Ectodermal cell (in vitro differentiated cells): ENCODE results near the gene GRAMD1A.
"Not testable (repeated sequence)": the region's sequence is repeated elsewhere in the genome, so short reads cannot be mapped to it uniquely, and the experiment has no call there.

Source experiments
- H3K27ac ChIP-seq: 2 replicates; pipeline ENCODE4 v1.7.0; 2013; ENCODE audit warnings: mild to moderate bottlenecking, low read depth, low read length; ENCODE audit not compliant: insufficient read depth, poor library complexity, severe bottlenecking
- H3K27me3 ChIP-seq: 2 replicates; pipeline ENCODE4 v1.7.0; 2013; ENCODE audit warnings: mild to moderate bottlenecking, low read length; ENCODE audit not compliant: insufficient read depth, control insufficient read depth, poor library complexity, severe bottlenecking
- H3K36me3 ChIP-seq: one replicate; pipeline ENCODE4 v1.7.0; 2013; ENCODE audit warnings: low read length; ENCODE audit not compliant: control insufficient read depth, insufficient read depth
- H3K4me1 ChIP-seq: one replicate; pipeline ENCODE4 v1.7.0; 2013; ENCODE audit warnings: low read length; ENCODE audit not compliant: control insufficient read depth, insufficient read depth
- H3K4me3 ChIP-seq: 2 replicates; pipeline ENCODE4 v1.7.0; 2013; ENCODE audit warnings: low read depth, low read length, control low read depth; ENCODE audit not compliant: insufficient read depth
- H3K9me3 ChIP-seq: 2 replicates; pipeline ENCODE4 v1.7.0; 2013; ENCODE audit warnings: mild to moderate bottlenecking, low read length, moderate library complexity; ENCODE audit not compliant: control insufficient read depth
- WGBS, 2 experiments: methylation state at CpG; one replicate each; pipeline ENCODE4 v1.1.7; 2013; ENCODE audit warnings: missing lambda C conversion rate in 2 of 2; 5-methylcytosine and 5-hydroxymethylcytosine counted together

The GRAMD1A gene

DNA sequence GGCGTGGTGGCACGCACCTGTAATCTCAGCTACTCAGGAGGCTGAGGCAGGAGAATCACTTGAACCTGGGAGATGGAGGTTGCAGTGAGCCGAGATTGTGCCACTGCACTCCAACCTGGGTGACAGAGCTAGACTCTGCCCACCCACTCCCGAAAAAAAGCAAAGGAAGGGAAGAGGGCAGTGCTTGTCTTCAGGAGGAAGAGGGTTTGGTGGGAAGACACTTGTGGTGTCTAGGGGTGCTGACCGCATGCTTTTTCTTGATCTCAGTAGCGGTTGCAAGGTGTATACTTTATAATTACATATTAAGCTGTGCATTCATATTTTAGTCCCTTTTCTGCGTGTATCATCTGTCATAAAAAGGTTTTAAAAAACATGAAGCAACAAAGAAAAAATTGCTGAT lies 7.5 kb upstream of the GRAMD1A start:
- not testable (repeated sequence) for H3K9me3 ChIP-seq, H3K27ac ChIP-seq, H3K36me3 ChIP-seq, H3K27me3 ChIP-seq, H3K4me3 ChIP-seq, H3K4me1 ChIP-seq
- WGBS, 2 experiments, result 90 to 95% methylated on average over 5 to 6 of the region's 7 CpGs

DNA sequence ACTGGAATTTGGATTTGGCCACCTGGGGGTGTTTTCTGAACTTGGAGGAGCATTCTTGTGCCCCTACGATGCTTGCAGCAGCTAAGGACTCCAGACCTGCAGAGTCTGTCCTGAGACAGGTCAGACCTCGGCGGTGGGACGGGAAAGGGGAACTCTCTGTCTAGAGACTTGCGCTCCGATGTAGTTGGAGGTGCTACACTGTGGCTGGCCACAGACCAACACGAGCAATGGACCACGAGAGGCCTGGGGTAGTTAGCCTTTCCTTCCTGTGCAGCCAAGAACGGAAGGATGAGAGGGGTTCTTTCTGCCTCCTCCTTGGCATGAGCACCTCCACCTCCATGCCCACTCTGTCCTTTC lies 5.9 kb upstream of the GRAMD1A start:
- no peak overlapping the region for H3K4me3 ChIP-seq
- H3K27ac ChIP-seq, result no peak overlapping the region
- no peaks in the 10 kb centered on the region for H3K27me3 ChIP-seq
- H3K9me3 ChIP-seq, result no peaks in the 10 kb centered on the region
- 88 to 90% methylated on average over 9 of the region's 9 CpGs for WGBS, 2 experiments
- no peaks in the 10 kb centered on the region for H3K4me1 ChIP-seq
- no peaks in the 10 kb centered on the region for H3K36me3 ChIP-seq

DNA sequence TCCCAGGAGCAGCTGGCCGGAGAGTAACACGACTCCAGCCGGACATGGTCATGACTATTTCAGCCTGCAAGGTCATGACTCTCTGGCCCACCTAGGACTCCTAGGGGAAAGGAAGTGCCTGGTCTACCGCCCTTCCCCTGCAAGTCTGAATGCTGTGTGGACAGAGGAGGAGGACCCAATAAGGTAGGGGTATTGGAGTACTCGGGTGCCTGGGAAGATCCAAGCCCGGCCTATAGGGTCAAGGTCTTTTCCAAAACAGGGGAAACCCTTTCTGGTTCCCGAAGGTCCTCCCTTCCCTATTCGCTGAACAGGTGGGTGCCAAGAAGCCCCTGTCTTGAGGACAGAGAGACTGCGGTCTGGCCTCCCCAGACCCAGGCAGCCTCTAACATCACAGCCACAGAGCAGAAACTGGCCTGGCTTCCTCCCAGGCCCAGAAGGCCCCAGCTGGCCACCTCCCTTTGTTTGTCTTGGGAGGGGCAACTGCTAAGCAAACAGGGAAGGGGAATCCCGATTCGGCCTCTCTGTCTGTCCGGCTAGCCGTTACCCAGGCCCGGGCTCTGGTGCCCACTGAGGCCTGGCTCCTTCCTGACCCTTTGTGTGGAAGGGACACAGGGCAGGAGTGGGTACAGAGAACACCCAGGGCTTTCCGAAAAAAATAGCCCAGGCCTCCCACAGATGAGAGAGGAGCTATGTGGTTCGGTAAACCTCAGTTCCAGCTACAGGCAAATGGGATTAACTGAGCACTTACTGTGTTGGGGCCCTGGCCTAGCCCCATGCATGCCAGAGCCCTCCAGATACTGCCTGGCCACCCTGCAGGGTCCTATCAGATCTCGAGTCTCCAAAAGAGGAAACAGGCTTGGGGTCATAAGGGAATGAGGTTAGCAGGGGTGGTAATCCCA lies 5.2 kb upstream of the GRAMD1A start:
- no peaks in the 10 kb centered on the region for H3K4me1 ChIP-seq
- H3K27ac ChIP-seq, result no peak overlapping the region
- 94% methylated on average over 17 of the region's 17 CpGs for WGBS, 2 experiments
- H3K36me3 ChIP-seq, result no peaks in the 10 kb centered on the region
- no peak overlapping the region for H3K4me3 ChIP-seq
- no peaks in the 10 kb centered on the region for H3K9me3 ChIP-seq
- no peaks in the 10 kb centered on the region for H3K27me3 ChIP-seq

DNA sequence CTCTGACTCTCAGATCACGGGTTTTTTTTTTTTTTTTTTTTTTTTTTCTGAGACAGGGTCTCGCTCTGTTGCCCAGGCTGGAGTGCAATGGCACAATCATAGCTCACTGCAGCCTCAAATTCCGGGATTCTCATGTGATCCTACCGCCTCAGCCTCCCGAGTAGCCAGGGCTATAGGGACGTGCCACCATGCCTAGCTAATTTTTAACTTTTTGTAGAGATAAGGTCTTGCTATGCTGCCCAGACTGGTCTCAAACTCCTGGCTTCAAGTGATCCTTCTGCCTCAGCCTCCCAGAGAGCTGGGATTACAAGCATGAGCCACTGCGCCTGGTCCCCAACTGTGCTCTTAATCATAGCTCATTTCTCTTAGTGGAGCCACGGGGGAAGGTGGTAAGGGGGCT lies 4.6 kb upstream of the GRAMD1A start:
- no peaks in the 10 kb centered on the region for H3K27me3 ChIP-seq
- H3K36me3 ChIP-seq, result no peaks in the 10 kb centered on the region
- WGBS, 2 experiments, result 91 to 94% methylated on average over 8 of the region's 8 CpGs
- H3K4me3 ChIP-seq, result no peak overlapping the region
- no peaks in the 10 kb centered on the region for H3K9me3 ChIP-seq
- H3K4me1 ChIP-seq, result no peaks in the 10 kb centered on the region
- H3K27ac ChIP-seq, result no peak overlapping the region

DNA sequence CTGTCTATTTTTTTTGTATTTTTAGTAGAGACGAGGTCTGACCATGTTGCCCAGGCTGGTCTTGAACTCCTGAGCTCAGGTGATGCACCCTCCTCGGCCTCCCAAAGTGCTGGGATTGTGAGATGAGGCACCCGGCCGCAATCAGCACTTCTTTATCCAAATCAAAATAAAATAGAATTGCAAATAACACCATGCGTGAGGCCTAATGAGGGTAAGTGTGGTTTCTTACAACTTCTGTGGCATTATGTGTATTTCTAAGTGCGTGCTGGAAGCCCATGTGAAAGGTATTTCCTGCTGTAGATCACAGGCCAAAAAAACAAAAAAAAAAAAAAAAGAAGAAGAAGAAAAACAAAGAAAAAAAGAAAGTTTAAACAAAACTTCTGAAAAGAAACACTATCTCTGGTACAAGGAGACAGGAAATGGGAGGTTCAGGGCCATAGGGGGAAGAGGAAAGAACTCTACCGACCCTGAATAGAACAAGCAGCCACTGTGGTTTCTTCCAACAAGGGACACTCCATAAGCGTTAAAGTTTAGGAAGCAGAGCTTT lies 3.0 kb upstream of the GRAMD1A start:
- WGBS, 2 experiments, result 77 to 86% methylated on average over 8 of the region's 8 CpGs
- no peaks in the 10 kb centered on the region for H3K27me3 ChIP-seq
- no peak overlapping the region for H3K27ac ChIP-seq
- no peaks in the 10 kb centered on the region for H3K9me3 ChIP-seq
- H3K36me3 ChIP-seq, result no peaks in the 10 kb centered on the region
- no peak overlapping the region for H3K4me3 ChIP-seq
- H3K4me1 ChIP-seq, result peaks cover 3% of the 10 kb centered on the region

DNA sequence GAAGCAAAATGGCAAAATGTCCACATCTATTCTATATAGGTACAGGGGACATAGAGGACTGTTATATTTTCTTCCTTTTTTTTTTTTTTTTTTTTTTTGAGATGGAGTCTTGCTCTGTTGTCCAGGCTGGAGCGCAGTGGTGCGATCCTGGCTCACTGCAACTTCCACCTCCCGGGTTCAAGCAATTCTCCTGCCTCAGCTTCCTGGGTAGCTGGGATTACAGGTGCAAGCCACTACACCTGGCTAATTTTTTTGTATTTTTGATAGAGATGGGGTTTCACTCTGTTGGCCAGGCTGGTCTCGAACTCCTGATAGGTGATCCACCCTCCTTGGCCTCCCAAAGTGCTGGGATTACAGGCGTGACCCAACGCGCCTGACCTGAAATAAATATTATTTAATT lies 1.9 kb upstream of the GRAMD1A start:
- WGBS, 2 experiments, result 91 to 95% methylated on average over 4 of the region's 7 CpGs
- H3K9me3 ChIP-seq, H3K27me3 ChIP-seq, H3K36me3 ChIP-seq, H3K4me3 ChIP-seq, H3K27ac ChIP-seq: not testable (repeated sequence)
- peaks cover 11% of the 10 kb centered on the region for H3K4me1 ChIP-seq

DNA sequence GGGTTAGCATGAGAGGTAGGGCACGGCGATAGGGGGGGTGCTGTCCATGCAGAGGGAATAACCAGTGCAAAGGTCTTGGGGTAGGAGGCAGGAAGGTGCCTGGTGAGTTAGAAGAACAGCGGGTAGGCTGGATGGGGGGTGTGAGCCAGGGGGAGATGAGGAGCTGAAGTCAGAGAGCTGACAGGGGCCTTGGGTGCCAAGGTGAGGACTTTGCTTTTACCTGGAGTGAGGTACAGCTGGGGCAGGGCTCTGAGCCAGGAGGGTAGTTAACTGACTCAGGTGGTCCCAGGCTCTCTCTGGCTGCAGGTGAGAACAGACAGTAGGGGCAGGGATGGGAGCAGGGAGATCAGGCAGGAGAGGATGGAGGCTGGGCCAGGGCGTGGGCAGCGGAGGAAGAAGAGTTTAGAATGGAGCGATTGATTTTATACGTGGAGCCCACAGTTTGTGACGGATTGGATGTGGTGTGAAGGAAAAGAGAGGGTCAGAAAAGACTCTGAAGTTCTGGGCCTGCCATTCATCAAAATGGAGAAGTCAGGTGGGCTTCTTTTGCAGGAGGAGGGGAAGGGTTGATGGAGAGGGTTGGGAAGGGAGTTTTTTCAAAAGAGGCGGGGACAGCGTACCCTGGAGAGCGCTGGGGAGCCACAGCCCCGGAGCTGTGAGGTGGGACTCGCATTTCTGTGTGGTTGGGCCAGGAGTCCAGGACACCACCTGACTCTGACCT lies 1.2 kb upstream of the GRAMD1A start:
- H3K9me3 ChIP-seq, result no peaks in the 10 kb centered on the region
- peaks cover 12% of the 10 kb centered on the region for H3K4me1 ChIP-seq
- H3K27ac ChIP-seq, result peak overlapping the region; percentile 92
- no peaks in the 10 kb centered on the region for H3K27me3 ChIP-seq
- 29 to 33% methylated on average over 13 of the region's 13 CpGs for WGBS, 2 experiments
- no peaks in the 10 kb centered on the region for H3K36me3 ChIP-seq
- H3K4me3 ChIP-seq, result peak overlapping the region; percentile 57

DNA sequence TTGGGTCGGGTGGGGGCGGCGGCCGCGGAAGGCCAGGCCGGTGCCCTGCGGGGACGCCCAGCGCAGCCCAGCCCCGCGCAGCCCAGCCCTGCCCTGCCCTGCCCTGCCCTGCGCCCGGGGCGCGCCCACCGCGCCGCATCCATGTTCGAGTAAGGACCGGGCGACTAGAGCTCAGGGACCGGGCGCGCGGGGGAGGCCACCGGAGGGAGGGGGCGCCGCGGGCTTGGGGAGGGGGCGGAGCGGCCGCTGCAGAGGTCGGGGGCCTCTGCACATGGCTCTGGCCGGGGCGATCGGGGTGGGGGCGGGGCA lies 169 bp downstream of the GRAMD1A start:
- peak overlapping the region; percentile 57 for H3K4me3 ChIP-seq
- 1% methylated on average over 37 of the region's 37 CpGs for WGBS, 2 experiments
- H3K27ac ChIP-seq, result no peak overlapping the region
- H3K4me1 ChIP-seq, result peaks cover 12% of the 10 kb centered on the region
- peaks cover under 1% of the 10 kb centered on the region for H3K36me3 ChIP-seq
- no peaks in the 10 kb centered on the region for H3K27me3 ChIP-seq
- no peaks in the 10 kb centered on the region for H3K9me3 ChIP-seq

DNA sequence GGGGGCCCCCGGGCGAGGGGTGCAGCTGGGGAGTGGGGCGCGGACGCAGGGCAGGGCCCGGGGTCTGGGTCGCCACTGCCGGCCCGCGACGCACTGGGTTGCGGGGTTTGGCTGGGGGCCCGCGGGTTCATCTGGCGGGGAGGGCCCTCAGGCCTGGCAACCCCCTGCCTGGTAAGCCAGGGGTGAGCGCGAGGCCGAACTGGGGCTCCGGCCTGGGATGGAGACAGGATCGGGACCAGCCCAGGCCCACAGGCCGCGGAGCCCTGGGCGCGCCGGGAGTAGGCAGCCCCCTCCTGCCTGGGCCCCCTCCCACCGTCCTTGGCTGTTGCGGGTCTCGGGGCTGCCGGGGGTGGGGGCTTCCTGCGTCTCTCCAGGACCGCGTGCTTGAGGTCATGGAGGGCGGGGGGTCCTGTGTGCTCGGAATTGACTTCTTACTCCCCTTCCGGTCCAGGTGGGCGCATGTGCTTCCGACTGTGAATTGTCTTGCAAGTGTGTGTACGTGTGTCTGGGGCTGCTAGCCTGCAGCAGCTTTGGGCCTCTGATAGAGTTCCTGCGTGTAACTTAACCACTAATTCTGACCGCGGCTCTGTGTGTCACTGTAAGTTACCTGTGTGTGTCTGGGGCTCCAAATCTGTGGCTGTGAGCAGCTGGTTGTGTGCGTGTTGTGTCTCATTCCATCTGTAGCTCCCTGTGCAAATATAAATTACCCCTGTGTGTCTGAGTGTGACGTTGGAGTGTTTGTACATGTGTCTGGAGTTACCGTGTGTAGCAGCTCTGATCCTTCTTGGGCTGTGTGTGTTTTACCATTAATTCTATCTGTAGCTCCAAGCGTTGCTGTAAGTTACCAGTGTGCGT lies 751 bp downstream of the GRAMD1A start:
- 4 to 5% methylated on average over 46 of the region's 46 CpGs for WGBS, 2 experiments
- Histone ChIP-seq H3K4me3 (peak overlapping the region; percentile 57), H3K36me3 (peaks cover 6% of the 10 kb centered on the region), H3K27me3 (no peaks in the 10 kb centered on the region), H3K27ac (peak overlapping the region; percentile 57), H3K9me3 (no peaks in the 10 kb centered on the region), H3K4me1 (peaks cover 12% of the 10 kb centered on the region)
